Breast epithelium (tissue), 3 donors: ENCODE results near the gene ANK2.

Experiments
- CTCF ChIP-seq, 3 donors: fragments of 450-650 bp; IDR thresholded peaks; one replicate each; pipeline ENCODE4 v1.5.1; 2016 to 2017; ENCODE audit warnings: antibody characterized with exemption in 3 of 3, mild to moderate bottlenecking in 3 of 3, moderate library complexity in 3 of 3
- POLR2A ChIP-seq: fragments of 450-650 bp; IDR thresholded peaks from one replicate; pipeline ENCODE4 v1.6.1; 2016; ENCODE audit warnings: antibody characterized with exemption, mild to moderate bottlenecking, moderate library complexity
- POLR2AphosphoS5 ChIP-seq, 3 donors: sonication (generic); formaldehyde crosslinking; IDR thresholded peaks; one replicate each; pipeline ENCODE4 v1.6.1; 2017; ENCODE audit warnings: antibody characterized with exemption in 3 of 3

DNA sequence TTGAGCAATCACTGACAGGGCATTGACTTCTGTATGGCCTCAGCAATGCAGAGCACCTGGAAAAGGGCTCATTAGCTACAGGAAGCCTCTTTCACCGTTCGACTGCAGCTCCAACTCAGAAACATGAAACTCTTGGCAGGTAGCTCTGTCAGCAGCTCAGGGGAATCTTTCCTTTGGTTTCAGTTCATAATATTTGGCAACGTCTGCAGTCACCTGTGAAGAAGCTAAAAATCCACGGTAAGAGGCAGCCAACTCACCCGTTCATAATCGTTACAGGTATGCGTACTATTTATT is 357.2 kb downstream of the ANK2 start:
- no peak for TF ChIP-seq CTCF (IDR thresholded peaks at IDR 0.05)
- TF ChIP-seq POLR2AphosphoS5 (IDR thresholded peaks at IDR 0.05) = no peak
- TF ChIP-seq POLR2A = no peak
